ENCODE data around the gene PIPOX. TPM values are rescaled to one million over a fixed set of nuclear protein-coding genes. Genes with fewer than 3 reads are reported as not detected.

PIPOX gene
- total and polyA plus RNA-seq, 2 donors (not counting 1 experiment from before 2014, with no cell fraction given), result 0.20 to 0.83 TPM

- TF ChIP-seq EZH2 (IDR thresholded peaks at IDR 0.05; ENCODE audit: low read length, missing control alignments) (no peak), CTCF (conservative IDR thresholded peaks at IDR 0.05 in 1 of 2, IDR thresholded peaks at IDR 0.05 in 1 of 2; ENCODE audit: low read depth in 1 of 2, low read length in 2 of 2) (no peak)
- Histone ChIP-seq H3K4me2 (ENCODE audit: extremely low read depth, insufficient read depth, low read length) (no peak overlapping the region), H3K27ac (ENCODE audit: insufficient read depth, low read length) (no peak overlapping the region), H3K27me3 (ENCODE audit: control insufficient read depth, insufficient read depth, low read length) (peaks cover 5% of the 10 kb centered on the region), H2AFZ (ENCODE audit: low read length) (no peak overlapping the region), H3K4me1 (ENCODE audit: control insufficient read depth, extremely low read depth, insufficient read depth, low read length) (no peaks in the 10 kb centered on the region), H3K36me3 (ENCODE audit: control insufficient read depth, insufficient read depth, low read length) (no peaks in the 10 kb centered on the region), H3K79me2 (ENCODE audit: control insufficient read depth, insufficient read depth, low read length) (no peaks in the 10 kb centered on the region), H3K4me3 (replicated peaks in 1 of 4; ENCODE audit: control extremely low read depth in 1 of 4, insufficient read depth in 1 of 4, low read depth in 3 of 4, low read length in 4 of 4) (no peak overlapping the region), H4K20me1 (ENCODE audit: control insufficient read depth, extremely low read depth, insufficient read depth, low read length) (no peaks in the 10 kb centered on the region), H3K9ac (ENCODE audit: insufficient read depth, low read length) (no peak overlapping the region), H3K9me3 (ENCODE audit: control insufficient read depth, insufficient read depth, low read depth, low read length) (no peaks in the 10 kb centered on the region)
- DNase-seq (ENCODE audit: low read depth in 2 of 2), result no peak
Measured at GRCh38 chr17:29070308-29070707, 27.4 kb downstream of the PIPOX start.

- H3K9ac ChIP-seq (ENCODE audit: insufficient read depth, low read length), result no peak overlapping the region
- H3K27ac ChIP-seq (ENCODE audit: insufficient read depth, low read length), result no peak overlapping the region
- DNase-seq (ENCODE audit: low read depth in 2 of 2), result no peak
- H3K4me3 ChIP-seq (replicated peaks in 1 of 4; ENCODE audit: control extremely low read depth in 1 of 4, insufficient read depth in 1 of 4, low read depth in 3 of 4, low read length in 4 of 4), result no peak overlapping the region
- no peak for TF ChIP-seq CTCF (conservative IDR thresholded peaks at IDR 0.05 in 1 of 2, IDR thresholded peaks at IDR 0.05 in 1 of 2; ENCODE audit: low read depth in 1 of 2, low read length in 2 of 2)
- TF ChIP-seq EZH2 (IDR thresholded peaks at IDR 0.05; ENCODE audit: low read length, missing control alignments), result no peak
- no peaks in the 10 kb centered on the region for H3K4me1 ChIP-seq (ENCODE audit: control insufficient read depth, extremely low read depth, insufficient read depth, low read length)
- H3K27me3 ChIP-seq (ENCODE audit: control insufficient read depth, insufficient read depth, low read length), result peaks cover 2% of the 10 kb centered on the region
- H3K4me2 ChIP-seq (ENCODE audit: extremely low read depth, insufficient read depth, low read length), result no peak overlapping the region
- H3K36me3 ChIP-seq (ENCODE audit: control insufficient read depth, insufficient read depth, low read length), result no peaks in the 10 kb centered on the region
- H3K9me3 ChIP-seq (ENCODE audit: control insufficient read depth, insufficient read depth, low read depth, low read length), result no peaks in the 10 kb centered on the region
- H4K20me1 ChIP-seq (ENCODE audit: control insufficient read depth, extremely low read depth, insufficient read depth, low read length), result no peaks in the 10 kb centered on the region
- H3K79me2 ChIP-seq (ENCODE audit: control insufficient read depth, insufficient read depth, low read length), result no peaks in the 10 kb centered on the region
- H2AFZ ChIP-seq (ENCODE audit: low read length), result no peak overlapping the region
Measured at GRCh38 chr17:29070781-29071180, 27.8 kb downstream of the PIPOX start.

GRCh38 chr17:29071303-29071702 is 28.4 kb downstream of the PIPOX start:
- Histone ChIP-seq H3K79me2 (ENCODE audit: control insufficient read depth, insufficient read depth, low read length) (no peaks in the 10 kb centered on the region), H3K4me3 (replicated peaks in 1 of 4; ENCODE audit: control extremely low read depth in 1 of 4, insufficient read depth in 1 of 4, low read depth in 3 of 4, low read length in 4 of 4) (no peak overlapping the region)
- DNase-seq (ENCODE audit: low read depth in 2 of 2), result no peak

More at GRCh38 chr17:29071303-29071702, 28.4 kb downstream of the PIPOX start:
- H3K4me2 ChIP-seq (ENCODE audit: extremely low read depth, insufficient read depth, low read length), result no peak overlapping the region
- no peaks in the 10 kb centered on the region for H4K20me1 ChIP-seq (ENCODE audit: control insufficient read depth, extremely low read depth, insufficient read depth, low read length)
- H3K27ac ChIP-seq (ENCODE audit: insufficient read depth, low read length), result no peak overlapping the region
- H3K9me3 ChIP-seq (ENCODE audit: control insufficient read depth, insufficient read depth, low read depth, low read length), result no peaks in the 10 kb centered on the region
- no peaks in the 10 kb centered on the region for H3K4me1 ChIP-seq (ENCODE audit: control insufficient read depth, extremely low read depth, insufficient read depth, low read length)
- no peak overlapping the region for H2AFZ ChIP-seq (ENCODE audit: low read length)
- H3K9ac ChIP-seq (ENCODE audit: insufficient read depth, low read length), result no peak overlapping the region
- peaks cover 2% of the 10 kb centered on the region for H3K27me3 ChIP-seq (ENCODE audit: control insufficient read depth, insufficient read depth, low read length)
- no peaks in the 10 kb centered on the region for H3K36me3 ChIP-seq (ENCODE audit: control insufficient read depth, insufficient read depth, low read length)
- TF ChIP-seq CTCF (conservative IDR thresholded peaks at IDR 0.05 in 1 of 2, IDR thresholded peaks at IDR 0.05 in 1 of 2; ENCODE audit: low read depth in 1 of 2, low read length in 2 of 2), result no peak
- TF ChIP-seq EZH2 (IDR thresholded peaks at IDR 0.05; ENCODE audit: low read length, missing control alignments), result no peak

Data from fibroblast of lung (primary cell).